K562 (cell line): ENCODE data around the gene GPNMB. TPM values are rescaled to one million over a fixed set of nuclear protein-coding genes. Genes with fewer than 3 reads are reported as not detected.

Experiments used
- ATAC-seq: fragments of 200-7000 bp; cut with Tn5 transposase; 3 replicates; pipeline ENCODE4 v1.9.1; 2020; ENCODE audit warnings: moderate library complexity
- BruUV-seq: library from RNA; stranded (reverse); fragments of 400-500 nt; replicated peaks from 2 replicates; lab custom pipeline; 2021; lab: Mats Ljungman, UMichigan
- CTCF ChIA-PET: fragments of 300-600 bp; formaldehyde crosslinking; extraction: SDS; loops from one replicate; lab custom pipeline; 2021; ENCODE audit warnings: low intra/inter-chr PET ratio; lab: Yijun Ruan, JAX
- POLR2A ChIA-PET: fragments of 300-600, 350-650 bp; sonication (Branson Sonifier 250); formaldehyde crosslinking; extraction: SDS; loops from one replicate; lab custom pipeline; 2021; ENCODE audit warnings: antibody characterized with exemption, inconsistent platforms; lab: Yijun Ruan, JAX
- DNase-seq, 4 experiments: peaks; one replicate each; pipeline versions ENCODE4 v3.0.0 to v3.0.0-alpha.2; 2011 to 2018; ENCODE audit warnings: low spot score in 3 of 4, mixed read lengths in 3 of 4; ENCODE audit errors: extremely low read depth in 1 of 4
- FAIRE-seq: peaks from 2 replicates; lab custom pipeline; 2011; peaks lifted over from hg19 to GRCh38; lab: Jason Lieb, UNC
- H2AFZ ChIP-seq: 2 replicates; pipeline ENCODE4 v1.6.0; 2011; ENCODE audit warnings: low read depth, low read length, control low read depth, inconsistent platforms
- H3K27ac ChIP-seq: fragments of 200-600 bp; 3 replicates; pipeline ENCODE4 v1.8.0; 2011; ENCODE audit warnings: low read depth, mild to moderate bottlenecking, control low read depth, inconsistent platforms, low read length, moderate library complexity, mixed read lengths; ENCODE audit errors: extremely low read depth
- H3K27me3 ChIP-seq, 2 experiments: fragments of 300-600 bp in 1 of 2; 2 replicates in 1 of 2; 3 replicates in 1 of 2; pipeline versions ENCODE4 v1.6.0 to v1.8.0; 2011; ENCODE audit warnings: inconsistent platforms in 2 of 2, low read length in 2 of 2, mild to moderate bottlenecking in 1 of 2, mixed read lengths in 1 of 2, moderate library complexity in 1 of 2; ENCODE audit not compliant: control insufficient read depth in 2 of 2, insufficient read depth in 2 of 2
- H3K36me3 ChIP-seq: fragments of 300-600 bp; 3 replicates; pipeline ENCODE4 v1.8.0; 2011; ENCODE audit warnings: mild to moderate bottlenecking, low read length, inconsistent platforms; ENCODE audit not compliant: control insufficient read depth, insufficient read depth
- H3K4me1 ChIP-seq, 2 experiments: fragments of 200-600 bp in 1 of 2; replicated peaks in 1 of 2; 2 replicates in 1 of 2; 3 replicates in 1 of 2; pipeline versions ENCODE4 v1.5.1 to v1.8.0; 2011; ENCODE audit warnings: inconsistent platforms in 2 of 2, low read length in 2 of 2, mild to moderate bottlenecking in 1 of 2, mixed read lengths in 1 of 2, moderate library complexity in 1 of 2; ENCODE audit not compliant: control insufficient read depth in 2 of 2, insufficient read depth in 2 of 2
- H3K4me2 ChIP-seq: 2 replicates; pipeline ENCODE4 v1.6.1; 2011; ENCODE audit warnings: low read length, control low read depth, inconsistent platforms, mixed read lengths; ENCODE audit not compliant: insufficient read depth
- H3K4me3 ChIP-seq: fragments of 200-600 bp; sonication (generic), shearing (Covaris generic); 2 replicates; pipeline ENCODE4 v1.5.1; 2016; ENCODE audit warnings: control low read depth, inconsistent platforms
- H3K79me2 ChIP-seq: fragments of 200-600 bp; 3 replicates; pipeline ENCODE4 v1.8.0; 2011; ENCODE audit warnings: low read length, inconsistent platforms; ENCODE audit not compliant: control insufficient read depth, insufficient read depth
- H3K9ac ChIP-seq, 2 experiments: 2 replicates each; pipeline versions ENCODE4 v1.6.0 to v1.6.1; 2011; ENCODE audit warnings: low read depth in 2 of 2, low read length in 2 of 2, control low read depth in 1 of 2, inconsistent platforms in 1 of 2, mild to moderate bottlenecking in 1 of 2, mixed read lengths in 1 of 2; ENCODE audit not compliant: insufficient read depth in 1 of 2
- H3K9me1 ChIP-seq: one replicate; pipeline ENCODE4 v1.6.0; 2011; ENCODE audit warnings: inconsistent platforms, mild to moderate bottlenecking, low read length, moderate library complexity; ENCODE audit not compliant: control insufficient read depth, insufficient read depth
- H3K9me3 ChIP-seq: replicated peaks from 2 replicates; pipeline ENCODE4 v1.5.1; 2011; ENCODE audit warnings: low read depth, low read length, inconsistent platforms; ENCODE audit not compliant: control insufficient read depth, insufficient read depth
- H4K20me1 ChIP-seq: replicated peaks from 2 replicates; pipeline ENCODE4 v1.6.1; 2011; ENCODE audit warnings: low read length, inconsistent platforms, mixed read lengths; ENCODE audit not compliant: control insufficient read depth, insufficient read depth
- ADNP ChIP-seq: fragments of 200-800 bp; sonication (Bioruptor generic); IDR thresholded peaks from 2 replicates; pipeline ENCODE4 v1.6.1; 2016; ENCODE audit warnings: missing genetic modification characterization, missing compliant biosample characterization
- BCOR ChIP-seq: fragments of 450-650 bp; IDR thresholded peaks from 2 replicates; pipeline ENCODE4 v1.6.1; 2016
- CBX1 ChIP-seq: sonication (generic); IDR thresholded peaks from 2 replicates; pipeline ENCODE4 v1.6.1; 2016; ENCODE audit warnings: antibody characterized with exemption, low read depth, mild to moderate bottlenecking
- CHD4 ChIP-seq: fragments of 200-600 bp; sonication (generic); IDR thresholded peaks from 3 replicates; pipeline ENCODE4 v1.6.1; 2012; ENCODE audit warnings: low read depth, mild to moderate bottlenecking, mixed read lengths, low read length, inconsistent platforms; ENCODE audit not compliant: insufficient read depth, insufficient replicate concordance, poor library complexity, severe bottlenecking
- FUS ChIP-seq: fragments of 200-400 bp; formaldehyde crosslinking; optimal IDR thresholded peaks from 2 replicates; pipeline ENCODE3; 2017; ENCODE audit warnings: low read depth, low read length
- HDAC1 ChIP-seq, 2 experiments: fragments of 450-650 bp; IDR thresholded peaks; 2 replicates each; pipeline ENCODE4 v1.6.1; 2016 to 2017; ENCODE audit warnings: inconsistent platforms in 1 of 2, mild to moderate bottlenecking in 1 of 2, moderate library complexity in 1 of 2
- HDAC2 ChIP-seq: fragments of 450-650 bp; IDR thresholded peaks from 2 replicates; pipeline ENCODE4 v1.6.1; 2016; ENCODE audit warnings: mild to moderate bottlenecking
- HDGF ChIP-seq: fragments of 450-650 bp; IDR thresholded peaks from 2 replicates; pipeline ENCODE4 v1.6.1; 2016
- KDM1A ChIP-seq, 2 experiments: fragments of 450-650 bp; IDR thresholded peaks; 2 replicates each; pipeline ENCODE4 v1.6.1; 2016; ENCODE audit warnings: mild to moderate bottlenecking in 2 of 2
- NR2C2 ChIP-seq, 2 experiments: fragments of 200-800 bp in 1 of 2; sonication (Bioruptor generic) in 1 of 2; sonication (generic) in 1 of 2; formaldehyde crosslinking in 1 of 2; IDR thresholded peaks; 2 replicates each; pipeline versions ENCODE4 v1.6.1 to v1.8.0; 2016 to 2022; ENCODE audit warnings: mild to moderate bottlenecking in 1 of 2, missing compliant biosample characterization in 1 of 2, missing genetic modification characterization in 1 of 2, missing genetic modification reagents in 1 of 2
- PHF20 ChIP-seq: fragments of 450-650 bp; IDR thresholded peaks from 2 replicates; pipeline ENCODE4 v1.6.1; 2018; ENCODE audit not compliant: partially characterized antibody
- PTBP1 ChIP-seq: fragments of 200-400 bp; formaldehyde crosslinking; IDR thresholded peaks from 2 replicates; pipeline ENCODE4 v1.6.1; 2017; ENCODE audit warnings: low read depth, low read length
- RBM25 ChIP-seq: fragments of 200-400 bp; formaldehyde crosslinking; IDR thresholded peaks from 2 replicates; pipeline ENCODE4 v1.6.1; 2018; ENCODE audit warnings: low read length, low read depth, moderate library complexity; ENCODE audit not compliant: severe bottlenecking
- RCOR1 ChIP-seq, 2 experiments: IDR thresholded peaks; 2 replicates each; pipeline ENCODE4 v1.6.1; 2012; ENCODE audit warnings: low read depth in 2 of 2, low read length in 2 of 2, borderline replicate concordance in 1 of 2, improper control_type of control experiment in 1 of 2
- SMARCA5 ChIP-seq: fragments of 450-650 bp; IDR thresholded peaks from 2 replicates; pipeline ENCODE4 v1.6.1; 2016
- TCF3 ChIP-seq: sonication (generic); formaldehyde crosslinking; IDR thresholded peaks from 2 replicates; pipeline ENCODE4 v1.4.0; 2020; ENCODE audit warnings: mild to moderate bottlenecking, missing genetic modification reagents
- ZNF384 ChIP-seq: IDR thresholded peaks from 2 replicates; pipeline ENCODE4 v1.6.1; 2012; ENCODE audit warnings: low read depth, low read length, improper control_type of control experiment
- ZZZ3 ChIP-seq: fragments of 450-650 bp; IDR thresholded peaks from 2 replicates; pipeline ENCODE4 v1.6.1; 2016; ENCODE audit warnings: antibody characterized with exemption, mild to moderate bottlenecking, moderate library complexity
- WGBS: fragments of 100-300 bp; shearing (Covaris generic); methylation state at CpG from one replicate; pipeline ENCODE4 v1.1.6; 2016; ENCODE audit warnings: low coverage, mixed read lengths; ENCODE audit not compliant: insufficient coverage; ENCODE audit errors: missing lambda C conversion rate; 5-methylcytosine and 5-hydroxymethylcytosine counted together
- in situ Hi-C: fragments of 300-500 bp; cut with MboI; formaldehyde crosslinking; loops from 4 replicates; pipeline ENCODE4 v1.15.0; 2018; ENCODE audit warnings: inconsistent platforms, mixed read lengths
- intact Hi-C: fragments of 100-400 bp; cut with micrococcal nuclease; formaldehyde crosslinking; loops from 2 replicates; pipeline ENCODE4 v1.14.2; 2022
- polyA plus RNA-seq, 8 experiments: library from polyadenylated mRNA; depleted of rRNA in 4 of 8; stranded (reverse) in 5 of 8; unstranded in 3 of 8; fragments of >200 nt; fragmentation: Nextera tagmentation in 2 of 8; fragmentation: Illumina TruSeq in 1 of 8; extraction: Ambion mirVana in 2 of 8; extraction: Trizol in 1 of 8; gene quantifications; 2 replicates each; pipeline versions ENCODE4 v1.2.1 to v1.2.3, GENCODE V29; 2011 to 2014; ENCODE audit warnings: inconsistent platforms in 1 of 8, missing spikeins in 1 of 8
- total RNA-seq, 7 experiments: library from RNA; depleted of rRNA in 6 of 7; stranded (reverse); fragments of >200 nt in 6 of 7; fragmentation: Illumina TruSeq in 2 of 7; extraction: Trizol in 2 of 7; gene quantifications; 2 replicates each; pipeline versions ENCODE4 v1.2.1 to v1.2.3, GENCODE V29; 2011 to 2021; ENCODE audit warnings: low replicate concordance in 1 of 7

GPNMB gene
- total and polyA plus RNA-seq, 9 of the 15 experiments (the other 6 are each of a cell fraction or from before 2014, with no cell fraction given) = 0.15 to 0.72 (median 0.33) TPM

DNA sequence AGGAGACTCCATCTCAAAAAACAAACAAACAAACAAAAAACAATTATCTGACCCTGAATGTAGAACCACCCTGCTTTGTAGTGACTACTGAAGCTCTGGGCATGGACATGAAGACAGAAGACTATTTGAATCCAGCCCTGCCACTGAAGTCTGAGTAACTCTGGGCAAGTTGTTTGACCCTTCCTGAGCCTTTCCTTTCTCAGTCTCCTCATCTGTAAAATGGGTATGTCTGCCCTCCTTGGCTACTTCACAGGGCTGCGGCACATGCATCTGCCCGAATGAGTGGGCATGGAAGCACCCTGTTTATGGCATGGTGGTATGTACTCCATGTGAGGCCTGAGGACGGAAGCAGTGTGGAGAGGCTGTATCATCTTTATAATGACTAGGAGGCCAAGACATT lies 30.4 kb downstream of the GPNMB start:
- ChIA-PET POLR2A (interaction anchor here (0.6 to 1.3 kb wide), 4 partner anchors 17 to 694 kb away, joined by 3 to 7 read pairs (median 3); partner anchors contain the start of gene MALSU1), CTCF (interaction anchor here (1.3 to 1.6 kb wide), 3 partner anchors 268 to 436 kb away, joined by 3 to 16 read pairs (median 6); no protein-coding TSS in a partner anchor)
- Histone ChIP-seq H3K27ac (no peak overlapping the region), H3K4me2 (no peak overlapping the region), H3K9me3 (no peaks in the 10 kb centered on the region), H3K4me1 (peaks cover 0 to 5% of the 10 kb centered on the region in 2 experiments; a peak in 1 of 5 replicates), H3K4me3 (no peak overlapping the region), H3K27me3 (no peaks in the 10 kb centered on the region), H4K20me1 (no peaks in the 10 kb centered on the region), H2AFZ (no peak overlapping the region), H3K79me2 (no peaks in the 10 kb centered on the region), H3K36me3 (no peaks in the 10 kb centered on the region), H3K9ac (no peak overlapping the region), H3K9me1 (no peaks in the 10 kb centered on the region)
- intact Hi-C loops = loop anchor here (1.0 to 10.0 kb wide), 4 partner anchors 80 to 752 kb away; no protein-coding TSS in a partner anchor
- WGBS = 26% methylated on average over 3 of the region's 3 CpGs
- no TSS peak for BruUV-seq
- ATAC-seq = peak; percentile 7; the same call in 2 of the 3 replicates
- DNase-seq = no peak
- TF ChIP-seq KDM1A (IDR thresholded peaks at IDR 0.05) (peak; percentile 80 to 87), NR2C2 (CRISPR knock-in tag; IDR thresholded peaks at IDR 0.05) (0 out of 2 replicates have a peak, but pooled peaks have one; percentile 18), NR2C2 (tag; IDR thresholded peaks at IDR 0.05) (no peak), CBX1 (0 out of 2 replicates have a peak, but pooled peaks have one; percentile 55), HDGF (no peak), CHD4 (peak; percentile 91), ZNF384 (no peak), ADNP (tag) (peak; percentile 93), SMARCA5 (peak; percentile 83), RBM25 (peak; percentile 96), FUS (no peak), HDAC1 (IDR thresholded peaks at IDR 0.05) (0 out of 4 replicates have a peak, but pooled peaks of 1 of the 2 experiments have one; percentile 27), PHF20 (peak; percentile 35), PTBP1 (0 out of 2 replicates have a peak, but pooled peaks have one; percentile 77), TCF3 (CRISPR knock-in tag) (no peak), RCOR1 (IDR thresholded peaks at IDR 0.05; ENCODE audit: borderline replicate concordance in 1 of 2, low read depth in 2 of 2, low read length in 2 of 2) (peak; percentile 24 to 50; a peak in 2 of 4 replicates), ZZZ3 (no peak), HDAC2 (peak; percentile 64; the same call in 1 of the 2 replicates), BCOR (peak; percentile 96)
- no peak for FAIRE-seq
- in situ Hi-C loops = no loop called here
